ENCODE results near the gene MYO3B.

MYO3B gene

DNA sequence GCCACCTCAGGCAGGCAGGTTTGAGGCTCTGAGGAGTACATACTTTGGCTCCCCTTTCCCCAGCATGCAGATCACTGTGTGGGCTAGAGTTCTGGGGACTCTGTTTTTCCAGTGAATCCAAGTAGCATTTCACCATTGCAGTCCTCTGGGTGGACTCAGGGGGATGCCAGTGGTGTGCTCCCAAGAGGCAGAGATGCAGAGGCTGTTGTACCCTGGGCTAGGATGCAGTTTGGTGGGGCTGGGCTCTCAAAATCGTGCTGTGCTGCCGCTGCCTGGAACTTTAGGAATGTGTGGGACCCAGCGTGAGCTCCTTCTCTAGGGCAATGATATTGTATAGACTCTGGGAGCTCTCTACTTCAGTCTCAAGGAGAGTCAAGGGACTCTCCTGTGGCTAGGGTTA lies 104.9 kb downstream of the MYO3B start:
- Histone ChIP-seq H3K4me1 (ENCODE audit: control insufficient read depth, low read length) (peaks cover 55% of the 10 kb centered on the region), H3K27ac (ENCODE audit: low read depth, low read length) (peak overlapping the region; percentile 39), H3K9me2 (replicated peaks; ENCODE audit: control insufficient read depth, low read length) (no peaks in the 10 kb centered on the region), H3K27me3 (ENCODE audit: control insufficient read depth, low read length) (no peaks in the 10 kb centered on the region), H3K4me2 (ENCODE audit: low read length) (peak overlapping the region; percentile 73), H3F3A (ENCODE audit: control insufficient read depth, insufficient read depth) (no peaks in the 10 kb centered on the region), H4K20me1 (ENCODE audit: control insufficient read depth, insufficient read depth, low read depth, low read length) (no peaks in the 10 kb centered on the region), H3K79me2 (ENCODE audit: control insufficient read depth, low read length) (no peaks in the 10 kb centered on the region), H3K9me3 (ENCODE audit: control insufficient read depth, insufficient read depth, low read length) (peaks cover 2% of the 10 kb centered on the region; the same call in 1 of the 2 replicates), H3K36me3 (ENCODE audit: control insufficient read depth, low read length) (no peaks in the 10 kb centered on the region), H3K4me3 (ENCODE audit: low read length) (peak overlapping the region; percentile 59)
- TF ChIP-seq, protein P1, sequence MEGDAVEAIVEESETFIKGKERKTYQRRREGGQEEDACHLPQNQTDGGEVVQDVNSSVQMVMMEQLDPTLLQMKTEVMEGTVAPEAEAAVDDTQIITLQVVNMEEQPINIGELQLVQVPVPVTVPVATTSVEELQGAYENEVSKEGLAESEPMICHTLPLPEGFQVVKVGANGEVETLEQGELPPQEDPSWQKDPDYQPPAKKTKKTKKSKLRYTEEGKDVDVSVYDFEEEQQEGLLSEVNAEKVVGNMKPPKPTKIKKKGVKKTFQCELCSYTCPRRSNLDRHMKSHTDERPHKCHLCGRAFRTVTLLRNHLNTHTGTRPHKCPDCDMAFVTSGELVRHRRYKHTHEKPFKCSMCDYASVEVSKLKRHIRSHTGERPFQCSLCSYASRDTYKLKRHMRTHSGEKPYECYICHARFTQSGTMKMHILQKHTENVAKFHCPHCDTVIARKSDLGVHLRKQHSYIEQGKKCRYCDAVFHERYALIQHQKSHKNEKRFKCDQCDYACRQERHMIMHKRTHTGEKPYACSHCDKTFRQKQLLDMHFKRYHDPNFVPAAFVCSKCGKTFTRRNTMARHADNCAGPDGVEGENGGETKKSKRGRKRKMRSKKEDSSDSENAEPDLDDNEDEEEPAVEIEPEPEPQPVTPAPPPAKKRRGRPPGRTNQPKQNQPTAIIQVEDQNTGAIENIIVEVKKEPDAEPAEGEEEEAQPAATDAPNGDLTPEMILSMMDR (IDR thresholded peaks at IDR 0.05; ENCODE audit: low read depth, low read length, poor library complexity, severe bottlenecking): no peak
- TF ChIP-seq EZH2phosphoT487 (IDR thresholded peaks at IDR 0.05; ENCODE audit: borderline replicate concordance, low read length): no peak

DNA sequence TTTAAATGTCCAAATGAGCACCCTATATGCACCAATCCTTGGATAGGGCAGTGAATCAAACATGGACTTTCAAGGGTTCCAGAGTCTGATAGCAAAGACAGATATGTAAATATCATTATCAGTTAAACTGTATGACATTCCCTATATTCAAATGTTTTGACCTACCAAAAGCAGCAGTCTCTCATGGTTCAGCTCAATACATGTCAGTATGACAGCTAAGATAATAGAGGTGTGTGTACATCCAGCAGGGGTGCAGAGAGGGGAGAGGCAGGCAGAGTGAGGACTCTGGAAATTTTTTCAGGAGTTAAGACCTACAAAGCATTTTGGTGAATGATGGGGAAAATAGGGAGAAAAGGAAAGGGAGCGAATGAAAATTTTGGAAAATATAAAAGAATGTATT lies 106.3 kb downstream of the MYO3B start:
- Histone ChIP-seq H3K36me3 (ENCODE audit: control insufficient read depth, low read length) (no peaks in the 10 kb centered on the region), H3K27me3 (ENCODE audit: control insufficient read depth, low read length) (no peaks in the 10 kb centered on the region), H3K4me2 (ENCODE audit: low read length) (peak overlapping the region; percentile 73), H3K4me3 (ENCODE audit: low read length) (peak overlapping the region; percentile 59), H3K9me2 (replicated peaks; ENCODE audit: control insufficient read depth, low read length) (no peaks in the 10 kb centered on the region), H4K20me1 (ENCODE audit: control insufficient read depth, insufficient read depth, low read depth, low read length) (no peaks in the 10 kb centered on the region), H3F3A (ENCODE audit: control insufficient read depth, insufficient read depth) (no peaks in the 10 kb centered on the region), H3K4me1 (ENCODE audit: control insufficient read depth, low read length) (peaks cover 53% of the 10 kb centered on the region), H3K9me3 (ENCODE audit: control insufficient read depth, insufficient read depth, low read length) (peaks cover 2% of the 10 kb centered on the region; the same call in 1 of the 2 replicates), H3K27ac (ENCODE audit: low read depth, low read length) (no peak overlapping the region), H3K79me2 (ENCODE audit: control insufficient read depth, low read length) (no peaks in the 10 kb centered on the region)
- TF ChIP-seq EZH2phosphoT487 (IDR thresholded peaks at IDR 0.05; ENCODE audit: borderline replicate concordance, low read length): no peak
- TF ChIP-seq, protein P1 (IDR thresholded peaks at IDR 0.05; ENCODE audit: low read depth, low read length, poor library complexity, severe bottlenecking): no peak

DNA sequence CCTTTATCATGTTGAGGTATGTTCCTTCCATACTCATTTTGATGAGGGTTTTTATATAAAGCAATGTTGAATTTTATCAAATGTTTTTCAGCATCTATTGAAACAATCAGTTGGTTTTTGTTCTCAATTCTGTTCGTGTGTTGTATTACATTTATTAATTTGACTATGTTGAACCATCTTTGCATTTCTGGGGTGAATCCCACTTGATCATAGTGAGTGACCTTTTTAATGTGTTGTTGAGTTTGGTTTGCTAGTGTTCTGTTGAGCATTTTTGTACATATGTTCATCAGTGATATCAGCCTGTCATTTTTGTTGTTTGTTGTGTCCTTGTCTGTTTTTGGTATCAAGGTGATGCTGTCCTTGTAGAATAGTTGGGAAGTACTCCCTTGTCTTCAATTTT lies 110.9 kb downstream of the MYO3B start:
- H3K27ac ChIP-seq (ENCODE audit: low read depth, low read length): no peak overlapping the region
- no peaks in the 10 kb centered on the region for H4K20me1 ChIP-seq (ENCODE audit: control insufficient read depth, insufficient read depth, low read depth, low read length)
- no peak overlapping the region for H3K4me2 ChIP-seq (ENCODE audit: low read length)
- H3K4me1 ChIP-seq (ENCODE audit: control insufficient read depth, low read length): peaks cover 24% of the 10 kb centered on the region
- H3K36me3 ChIP-seq (ENCODE audit: control insufficient read depth, low read length): no peaks in the 10 kb centered on the region
- TF ChIP-seq, protein P1 (IDR thresholded peaks at IDR 0.05; ENCODE audit: low read depth, low read length, poor library complexity, severe bottlenecking): no peak
- no peak for TF ChIP-seq EZH2phosphoT487 (IDR thresholded peaks at IDR 0.05; ENCODE audit: borderline replicate concordance, low read length)
- no peaks in the 10 kb centered on the region for H3K27me3 ChIP-seq (ENCODE audit: control insufficient read depth, low read length)
- no peaks in the 10 kb centered on the region for H3F3A ChIP-seq (ENCODE audit: control insufficient read depth, insufficient read depth)
- 0 out of 2 replicates have a peak, but pooled peaks cover 2% of the 10 kb centered on the region for H3K9me3 ChIP-seq (ENCODE audit: control insufficient read depth, insufficient read depth, low read length)
- H3K9me2 ChIP-seq (replicated peaks; ENCODE audit: control insufficient read depth, low read length): no peaks in the 10 kb centered on the region
- no peak overlapping the region for H3K4me3 ChIP-seq (ENCODE audit: low read length)
- no peaks in the 10 kb centered on the region for H3K79me2 ChIP-seq (ENCODE audit: control insufficient read depth, low read length)

All from DOHH2 (cell line).